Measurements from ENCODE around the gene FGF8. TPM values are rescaled to one million over a fixed set of nuclear protein-coding genes. Genes with fewer than 3 reads are reported as not detected.

FGF8 gene
- total and polyA plus RNA-seq, 2 of the 13 experiments (the other 11 are each of a cell fraction or from before 2014, with no cell fraction given), result not detected

DNA sequence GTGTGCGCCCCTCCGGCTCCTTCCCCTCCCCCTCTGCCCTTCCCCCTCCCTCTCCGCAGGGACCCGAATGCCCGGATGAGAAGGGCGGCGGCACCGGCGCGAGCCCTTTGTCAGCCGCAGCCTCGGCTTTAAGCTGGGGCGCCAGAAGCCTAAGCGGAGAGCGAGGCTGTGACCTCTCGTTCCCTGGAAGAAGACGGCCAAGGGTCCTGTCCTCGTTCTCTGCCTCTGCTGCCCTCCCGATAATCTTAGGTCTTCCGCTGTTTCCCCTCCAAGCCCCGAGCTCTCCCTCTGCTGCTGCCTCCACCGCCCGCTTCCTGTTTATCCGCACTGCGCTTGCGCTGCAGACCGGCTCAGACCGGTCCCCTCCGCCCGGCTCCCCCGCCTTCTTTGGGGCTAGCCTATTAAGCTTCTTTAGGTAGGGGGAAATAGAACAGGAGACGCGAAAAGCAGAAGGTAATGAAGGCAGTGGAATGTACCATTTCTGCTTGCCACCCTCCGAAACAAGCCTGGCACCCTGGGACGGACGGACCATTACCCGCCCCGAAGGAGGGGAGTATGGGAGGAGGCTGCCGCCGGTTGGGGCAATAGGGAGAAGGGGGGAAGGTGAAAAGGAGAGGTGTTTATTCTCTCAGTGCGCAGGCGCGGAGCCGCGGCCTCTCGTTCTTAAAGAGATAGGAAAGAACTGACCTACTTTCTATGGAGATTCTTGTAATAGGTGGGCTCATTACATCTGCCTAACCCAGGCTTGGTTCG lies 42.4 kb upstream of the FGF8 start, which contains the start of gene OGA (continued):
- TF ChIP-seq, protein P1, sequence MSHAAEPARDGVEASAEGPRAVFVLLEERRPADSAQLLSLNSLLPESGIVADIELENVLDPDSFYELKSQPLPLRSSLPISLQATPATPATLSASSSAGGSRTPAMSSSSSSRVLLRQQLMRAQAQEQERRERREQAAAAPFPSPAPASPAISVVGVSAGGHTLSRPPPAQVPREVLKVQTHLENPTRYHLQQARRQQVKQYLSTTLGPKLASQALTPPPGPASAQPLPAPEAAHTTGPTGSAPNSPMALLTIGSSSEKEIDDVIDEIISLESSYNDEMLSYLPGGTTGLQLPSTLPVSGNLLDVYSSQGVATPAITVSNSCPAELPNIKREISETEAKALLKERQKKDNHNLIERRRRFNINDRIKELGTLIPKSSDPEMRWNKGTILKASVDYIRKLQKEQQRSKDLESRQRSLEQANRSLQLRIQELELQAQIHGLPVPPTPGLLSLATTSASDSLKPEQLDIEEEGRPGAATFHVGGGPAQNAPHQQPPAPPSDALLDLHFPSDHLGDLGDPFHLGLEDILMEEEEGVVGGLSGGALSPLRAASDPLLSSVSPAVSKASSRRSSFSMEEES (CRISPR knock-in tag; IDR thresholded peaks at IDR 0.05), result no peak; the same call in 1 of the 2 replicates
- TF ChIP-seq, protein P2, sequence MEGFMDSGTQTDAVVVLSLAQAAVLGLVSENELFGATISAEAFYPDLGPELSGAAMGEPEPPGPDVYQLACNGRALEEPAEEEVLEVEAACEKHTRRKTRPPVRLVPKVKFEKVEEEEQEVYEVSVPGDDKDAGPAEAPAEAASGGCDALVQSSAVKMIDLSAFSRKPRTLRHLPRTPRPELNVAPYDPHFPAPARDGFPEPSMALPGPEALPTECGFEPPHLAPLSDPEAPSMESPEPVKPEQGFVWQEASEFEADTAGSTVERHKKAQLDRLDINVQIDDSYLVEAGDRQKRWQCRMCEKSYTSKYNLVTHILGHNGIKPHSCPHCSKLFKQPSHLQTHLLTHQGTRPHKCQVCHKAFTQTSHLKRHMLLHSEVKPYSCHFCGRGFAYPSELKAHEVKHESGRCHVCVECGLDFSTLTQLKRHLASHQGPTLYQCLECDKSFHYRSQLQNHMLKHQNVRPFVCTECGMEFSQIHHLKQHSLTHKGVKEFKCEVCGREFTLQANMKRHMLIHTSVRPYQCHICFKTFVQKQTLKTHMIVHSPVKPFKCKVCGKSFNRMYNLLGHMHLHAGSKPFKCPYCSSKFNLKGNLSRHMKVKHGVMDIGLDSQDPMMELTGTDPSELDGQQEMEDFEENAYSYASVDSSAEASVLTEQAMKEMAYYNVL (CRISPR knock-in tag; IDR thresholded peaks at IDR 0.05; ENCODE audit: borderline replicate concordance), result peak; percentile 97
- TF ChIP-seq MTA1 (CRISPR knock-in tag; IDR thresholded peaks at IDR 0.05; ENCODE audit: borderline replicate concordance), result no peak
- no peak for TF ChIP-seq ZNF260 (CRISPR knock-in tag; IDR thresholded peaks at IDR 0.05; ENCODE audit: borderline replicate concordance, low read depth)
- no peak for TF ChIP-seq RARG (CRISPR knock-in tag; IDR thresholded peaks at IDR 0.05; ENCODE audit: low read depth)
- no peak; the same call in 1 of the 2 replicates for TF ChIP-seq ZNF124 (CRISPR knock-in tag; IDR thresholded peaks at IDR 0.05)
- no peak for TF ChIP-seq CHCHD3 (CRISPR knock-in tag; IDR thresholded peaks at IDR 0.05)
- peak; percentile 77; the same call in 1 of the 2 replicates for TF ChIP-seq ZNF619 (CRISPR knock-in tag; IDR thresholded peaks at IDR 0.05)
- TF ChIP-seq IRF2 (CRISPR knock-in tag; IDR thresholded peaks at IDR 0.05), result no peak
- TF ChIP-seq HNF4A (CRISPR knock-in tag; IDR thresholded peaks at IDR 0.05), result peak; percentile 16; the same call in 1 of the 2 replicates
- TF ChIP-seq MXD4 (CRISPR knock-in tag; IDR thresholded peaks at IDR 0.05), result no peak
- TF ChIP-seq, protein P3, sequence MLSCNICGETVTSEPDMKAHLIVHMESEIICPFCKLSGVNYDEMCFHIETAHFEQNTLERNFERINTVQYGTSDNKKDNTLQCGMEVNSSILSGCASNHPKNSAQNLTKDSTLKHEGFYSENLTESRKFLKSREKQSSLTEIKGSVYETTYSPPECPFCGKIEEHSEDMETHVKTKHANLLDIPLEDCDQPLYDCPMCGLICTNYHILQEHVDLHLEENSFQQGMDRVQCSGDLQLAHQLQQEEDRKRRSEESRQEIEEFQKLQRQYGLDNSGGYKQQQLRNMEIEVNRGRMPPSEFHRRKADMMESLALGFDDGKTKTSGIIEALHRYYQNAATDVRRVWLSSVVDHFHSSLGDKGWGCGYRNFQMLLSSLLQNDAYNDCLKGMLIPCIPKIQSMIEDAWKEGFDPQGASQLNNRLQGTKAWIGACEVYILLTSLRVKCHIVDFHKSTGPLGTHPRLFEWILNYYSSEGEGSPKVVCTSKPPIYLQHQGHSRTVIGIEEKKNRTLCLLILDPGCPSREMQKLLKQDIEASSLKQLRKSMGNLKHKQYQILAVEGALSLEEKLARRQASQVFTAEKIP (CRISPR knock-in tag; IDR thresholded peaks at IDR 0.05; ENCODE audit: borderline replicate concordance), result no peak
- no peak for TF ChIP-seq ZNF17 (CRISPR knock-in tag; IDR thresholded peaks at IDR 0.05)
- TF ChIP-seq, protein P4, sequence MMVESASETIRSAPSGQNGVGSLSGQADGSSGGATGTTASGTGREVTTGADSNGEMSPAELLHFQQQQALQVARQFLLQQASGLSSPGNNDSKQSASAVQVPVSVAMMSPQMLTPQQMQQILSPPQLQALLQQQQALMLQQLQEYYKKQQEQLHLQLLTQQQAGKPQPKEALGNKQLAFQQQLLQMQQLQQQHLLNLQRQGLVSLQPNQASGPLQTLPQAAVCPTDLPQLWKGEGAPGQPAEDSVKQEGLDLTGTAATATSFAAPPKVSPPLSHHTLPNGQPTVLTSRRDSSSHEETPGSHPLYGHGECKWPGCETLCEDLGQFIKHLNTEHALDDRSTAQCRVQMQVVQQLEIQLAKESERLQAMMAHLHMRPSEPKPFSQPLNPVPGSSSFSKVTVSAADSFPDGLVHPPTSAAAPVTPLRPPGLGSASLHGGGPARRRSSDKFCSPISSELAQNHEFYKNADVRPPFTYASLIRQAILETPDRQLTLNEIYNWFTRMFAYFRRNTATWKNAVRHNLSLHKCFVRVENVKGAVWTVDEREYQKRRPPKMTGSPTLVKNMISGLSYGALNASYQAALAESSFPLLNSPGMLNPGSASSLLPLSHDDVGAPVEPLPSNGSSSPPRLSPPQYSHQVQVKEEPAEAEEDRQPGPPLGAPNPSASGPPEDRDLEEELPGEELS (CRISPR knock-in tag; IDR thresholded peaks at IDR 0.05), result peak; percentile 58; the same call in 1 of the 2 replicates
- no peak for TF ChIP-seq ZNF326 (CRISPR knock-in tag; IDR thresholded peaks at IDR 0.05; ENCODE audit: borderline replicate concordance)
- no peak for TF ChIP-seq NR2F1 (CRISPR knock-in tag; IDR thresholded peaks at IDR 0.05)
- TF ChIP-seq, protein P5, sequence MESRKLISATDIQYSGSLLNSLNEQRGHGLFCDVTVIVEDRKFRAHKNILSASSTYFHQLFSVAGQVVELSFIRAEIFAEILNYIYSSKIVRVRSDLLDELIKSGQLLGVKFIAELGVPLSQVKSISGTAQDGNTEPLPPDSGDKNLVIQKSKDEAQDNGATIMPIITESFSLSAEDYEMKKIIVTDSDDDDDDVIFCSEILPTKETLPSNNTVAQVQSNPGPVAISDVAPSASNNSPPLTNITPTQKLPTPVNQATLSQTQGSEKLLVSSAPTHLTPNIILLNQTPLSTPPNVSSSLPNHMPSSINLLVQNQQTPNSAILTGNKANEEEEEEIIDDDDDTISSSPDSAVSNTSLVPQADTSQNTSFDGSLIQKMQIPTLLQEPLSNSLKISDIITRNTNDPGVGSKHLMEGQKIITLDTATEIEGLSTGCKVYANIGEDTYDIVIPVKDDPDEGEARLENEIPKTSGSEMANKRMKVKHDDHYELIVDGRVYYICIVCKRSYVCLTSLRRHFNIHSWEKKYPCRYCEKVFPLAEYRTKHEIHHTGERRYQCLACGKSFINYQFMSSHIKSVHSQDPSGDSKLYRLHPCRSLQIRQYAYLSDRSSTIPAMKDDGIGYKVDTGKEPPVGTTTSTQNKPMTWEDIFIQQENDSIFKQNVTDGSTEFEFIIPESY (CRISPR knock-in tag; IDR thresholded peaks at IDR 0.05), result no peak
- TF ChIP-seq ZNF33B (CRISPR knock-in tag; IDR thresholded peaks at IDR 0.05), result 0 out of 2 replicates have a peak, but pooled peaks have one; percentile 20
- no peak for TF ChIP-seq ZNF550 (CRISPR knock-in tag; IDR thresholded peaks at IDR 0.05; ENCODE audit: borderline replicate concordance)
